ENCODE results near the gene HOMER3. TPM values are rescaled to one million over a fixed set of nuclear protein-coding genes. Genes with fewer than 3 reads are reported as not detected.

HOMER3 gene
- polyA plus RNA-seq, 3 donors, result 45.1 to 88.1 (median 49.4) TPM

DNA sequence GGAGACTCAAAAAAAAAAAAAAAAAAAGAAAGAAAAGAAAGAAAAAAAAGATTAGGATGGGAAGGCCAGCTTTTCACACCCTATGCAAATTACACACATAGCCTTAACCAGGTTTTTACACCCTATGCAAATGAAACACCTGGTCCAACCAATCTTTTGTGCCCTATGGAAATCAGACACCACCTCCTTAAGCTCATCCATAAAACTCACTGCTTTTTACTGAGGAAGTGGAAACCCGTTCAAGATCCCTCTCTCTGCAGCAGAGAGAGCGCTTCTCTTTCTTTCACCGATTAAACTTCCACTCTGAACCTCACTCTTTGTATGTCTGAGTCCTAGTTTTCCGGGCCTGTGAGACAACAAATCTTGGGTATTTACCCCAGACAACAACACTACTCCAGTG, 25.3 kb upstream of the HOMER3 start:
- H3K9me3 ChIP-seq (replicated peaks in 1 of 2; ENCODE audit: control insufficient read depth in 1 of 2, insufficient read depth in 1 of 2, low read length in 2 of 2), result no peaks in the 10 kb centered on the region
- Mint-ChIP-seq H3K27ac (peak overlapping the region; percentile 96 to 99 (median 98)), H3K27me3 (ENCODE audit: low read depth in 3 of 3) (peaks cover 0 to 10% (median 2%) of the 10 kb centered on the region in 3 donors), H3K4me1 (peaks cover 56% of the 10 kb centered on the region), H3K4me3 (peak overlapping the region; percentile 12 to 42), H3K9me3 (peaks cover 0 to 1% (median 0%) of the 10 kb centered on the region in 7 donors), H3K36me3 (peaks cover 0 to 2% of the 10 kb centered on the region in 2 donors)
- no peaks in the 10 kb centered on the region for H4K20me1 ChIP-seq (ENCODE audit: insufficient read depth, low read length)
- peak overlapping the region; percentile 27 for H3K9ac ChIP-seq (ENCODE audit: insufficient read depth, low read length, poor library complexity, severe bottlenecking)
- peaks cover 62 to 70% of the 10 kb centered on the region in 2 donors for H3K4me1 ChIP-seq (ENCODE audit: control insufficient read depth in 1 of 2, insufficient read depth in 2 of 2, low read length in 2 of 2)
- no peak overlapping the region for H2AFZ ChIP-seq (ENCODE audit: insufficient read depth, low read depth, low read length, poor library complexity, severe bottlenecking)
- peak overlapping the region in 1 of 3 experiments; percentile 20 for H3K4me3 ChIP-seq (replicated peaks in 1 of 3; ENCODE audit: low read depth in 2 of 3, low read length in 3 of 3)
- WGBS (ENCODE audit: insufficient coverage), result 0% methylated on average over 2 of the region's 4 CpGs
- H3K27me3 ChIP-seq (ENCODE audit: control insufficient read depth in 2 of 2, insufficient read depth in 2 of 2, low read length in 2 of 2), result no peaks in the 10 kb centered on the region
- TF ChIP-seq, protein P1, sequence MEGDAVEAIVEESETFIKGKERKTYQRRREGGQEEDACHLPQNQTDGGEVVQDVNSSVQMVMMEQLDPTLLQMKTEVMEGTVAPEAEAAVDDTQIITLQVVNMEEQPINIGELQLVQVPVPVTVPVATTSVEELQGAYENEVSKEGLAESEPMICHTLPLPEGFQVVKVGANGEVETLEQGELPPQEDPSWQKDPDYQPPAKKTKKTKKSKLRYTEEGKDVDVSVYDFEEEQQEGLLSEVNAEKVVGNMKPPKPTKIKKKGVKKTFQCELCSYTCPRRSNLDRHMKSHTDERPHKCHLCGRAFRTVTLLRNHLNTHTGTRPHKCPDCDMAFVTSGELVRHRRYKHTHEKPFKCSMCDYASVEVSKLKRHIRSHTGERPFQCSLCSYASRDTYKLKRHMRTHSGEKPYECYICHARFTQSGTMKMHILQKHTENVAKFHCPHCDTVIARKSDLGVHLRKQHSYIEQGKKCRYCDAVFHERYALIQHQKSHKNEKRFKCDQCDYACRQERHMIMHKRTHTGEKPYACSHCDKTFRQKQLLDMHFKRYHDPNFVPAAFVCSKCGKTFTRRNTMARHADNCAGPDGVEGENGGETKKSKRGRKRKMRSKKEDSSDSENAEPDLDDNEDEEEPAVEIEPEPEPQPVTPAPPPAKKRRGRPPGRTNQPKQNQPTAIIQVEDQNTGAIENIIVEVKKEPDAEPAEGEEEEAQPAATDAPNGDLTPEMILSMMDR (IDR thresholded peaks at IDR 0.05), result no peak
- no peaks in the 10 kb centered on the region for H3K79me2 ChIP-seq (ENCODE audit: insufficient read depth, low read length)
- H3K27ac ChIP-seq (ENCODE audit: low read depth in 1 of 2, low read length in 2 of 2), result peak overlapping the region; percentile 80 to 81
- no peak overlapping the region for H3K4me2 ChIP-seq (replicated peaks; ENCODE audit: extremely low read depth, low read length, poor library complexity, severe bottlenecking)
- peak in 1 of 3 donors; percentile 36 for DNase-seq
- no peaks in the 10 kb centered on the region for H3K36me3 ChIP-seq (replicated peaks in 1 of 2; ENCODE audit: control insufficient read depth in 1 of 2, insufficient read depth in 2 of 2, low read length in 2 of 2)
- intact Hi-C loops (cut with micrococcal nuclease), result loop anchor here in 1 of 2 donors (2.0 kb wide), 1 partner anchor 20 kb away; no protein-coding TSS in a partner anchor

DNA sequence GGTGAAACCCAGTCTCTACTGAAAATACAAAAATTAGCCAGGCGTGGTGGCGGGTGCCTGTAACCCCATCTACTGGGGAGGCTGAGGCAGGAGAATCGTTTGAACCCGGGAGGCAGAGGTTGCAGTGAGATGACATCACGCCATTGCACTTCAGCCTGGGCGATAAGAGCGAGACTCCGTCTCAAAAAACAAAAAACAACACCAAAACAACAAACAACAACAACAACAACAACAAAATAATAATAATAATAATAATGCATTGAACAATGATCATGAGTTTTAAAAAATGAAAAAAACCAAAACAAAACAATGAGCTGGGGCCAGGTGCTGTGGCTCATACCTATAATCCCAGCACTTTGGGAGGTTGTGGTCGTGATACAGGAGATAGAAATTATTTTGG, 23.1 kb upstream of the HOMER3 start:
- H3K4me2 ChIP-seq (replicated peaks; ENCODE audit: extremely low read depth, low read length, poor library complexity, severe bottlenecking), result no peak overlapping the region
- H3K36me3 Mint-ChIP-seq, result no peaks in the 10 kb centered on the region
- H3K9ac ChIP-seq (ENCODE audit: insufficient read depth, low read length, poor library complexity, severe bottlenecking), result no peak overlapping the region
- no peaks in the 10 kb centered on the region for H3K79me2 ChIP-seq (ENCODE audit: insufficient read depth, low read length)
- no CpG with 5 or more reads among the region's 9 CpGs for WGBS (ENCODE audit: insufficient coverage)
- no peaks in the 10 kb centered on the region for H3K36me3 ChIP-seq (replicated peaks in 1 of 2; ENCODE audit: control insufficient read depth in 1 of 2, insufficient read depth in 2 of 2, low read length in 2 of 2)
- no peak overlapping the region for H3K27ac ChIP-seq (ENCODE audit: low read depth in 1 of 2, low read length in 2 of 2)
- H3K27ac Mint-ChIP-seq, result no peak overlapping the region
- H2AFZ ChIP-seq (ENCODE audit: insufficient read depth, low read depth, low read length, poor library complexity, severe bottlenecking), result no peak overlapping the region
- TF ChIP-seq, protein P1 (IDR thresholded peaks at IDR 0.05), result no peak
- H3K4me3 Mint-ChIP-seq, result no peak overlapping the region
- peaks cover 43% of the 10 kb centered on the region for H3K4me1 Mint-ChIP-seq
- DNase-seq, result no peak
- H4K20me1 ChIP-seq (ENCODE audit: insufficient read depth, low read length), result no peaks in the 10 kb centered on the region
- no peak overlapping the region for H3K4me3 ChIP-seq (replicated peaks in 1 of 3; ENCODE audit: low read depth in 2 of 3, low read length in 3 of 3)
- H3K4me1 ChIP-seq (ENCODE audit: control insufficient read depth in 1 of 2, insufficient read depth in 2 of 2, low read length in 2 of 2), result peaks cover 42 to 51% of the 10 kb centered on the region in 2 donors
- H3K9me3 ChIP-seq (replicated peaks in 1 of 2; ENCODE audit: control insufficient read depth in 1 of 2, insufficient read depth in 1 of 2, low read length in 2 of 2), result no peaks in the 10 kb centered on the region
- H3K27me3 Mint-ChIP-seq (ENCODE audit: low read depth in 3 of 3), result peaks cover 2 to 14% (median 2%) of the 10 kb centered on the region in 3 donors
- H3K9me3 Mint-ChIP-seq, result peaks cover 0 to 1% (median 0%) of the 10 kb centered on the region in 7 donors
- no peaks in the 10 kb centered on the region for H3K27me3 ChIP-seq (ENCODE audit: control insufficient read depth in 2 of 2, insufficient read depth in 2 of 2, low read length in 2 of 2)
- intact Hi-C loops (cut with micrococcal nuclease), result no loop called here
